Erythroblast (primary cell): ENCODE measurements around the gene ZNF358.

Experiments used
- DNase-seq, 2 experiments: peaks; one replicate each; lab custom pipeline; 2025; lab: John Stamatoyannopoulos, UW
- GATA1 ChIP-seq: IDR thresholded peaks from 2 replicates; pipeline ENCODE4 v1.6.1; 2011; ENCODE audit warnings: low read depth, mild to moderate bottlenecking, control low read depth, low read length, moderate library complexity
- POLR2A ChIP-seq: IDR thresholded peaks from 2 replicates; pipeline ENCODE4 v1.6.1; 2011; ENCODE audit warnings: mild to moderate bottlenecking, low read length

ZNF358 gene

GRCh38 chr19:7478843-7479227 is 37.1 kb upstream of the ZNF358 start:
- DNase-seq, result no peak
- TF ChIP-seq POLR2A, result no peak
- TF ChIP-seq GATA1, result no peak

DNA sequence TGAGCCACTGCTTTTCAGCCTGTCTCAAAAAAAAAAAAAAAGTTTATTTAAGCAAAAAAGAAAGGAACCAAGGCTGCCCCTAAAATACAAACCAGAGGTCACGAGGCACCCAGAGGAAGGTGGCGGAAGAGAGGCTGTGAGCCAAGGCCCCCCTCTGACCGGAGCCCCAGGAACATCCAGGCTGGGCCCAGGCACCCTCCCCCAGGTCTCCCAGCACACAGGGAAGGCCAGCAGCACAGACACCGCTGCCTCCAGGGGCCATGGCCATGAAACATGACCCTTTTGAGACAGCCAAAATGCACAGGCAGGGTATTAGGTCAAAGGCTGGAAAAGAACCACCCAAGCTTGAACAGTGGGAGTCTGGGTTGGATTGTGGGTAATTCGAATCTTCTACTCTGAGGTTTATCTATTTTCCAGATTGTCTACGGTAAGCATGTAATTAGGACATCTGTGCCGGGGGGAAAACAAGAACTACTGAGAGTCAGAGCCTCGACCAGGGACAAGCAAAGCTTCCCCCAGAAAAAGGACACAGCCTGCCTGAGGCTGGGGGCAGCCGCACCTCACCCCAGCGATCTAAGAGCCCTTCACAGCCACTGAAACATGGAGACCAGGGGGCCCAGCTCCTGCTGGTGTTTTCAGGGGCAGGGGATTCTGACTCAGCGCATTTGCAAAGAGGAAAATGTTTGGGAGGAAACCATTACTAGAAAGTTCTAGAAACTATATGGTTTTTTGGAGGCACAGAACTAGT is 35.5 kb upstream of the ZNF358 start:
- TF ChIP-seq GATA1 (no peak), POLR2A (no peak)
- no peak for DNase-seq

DNA sequence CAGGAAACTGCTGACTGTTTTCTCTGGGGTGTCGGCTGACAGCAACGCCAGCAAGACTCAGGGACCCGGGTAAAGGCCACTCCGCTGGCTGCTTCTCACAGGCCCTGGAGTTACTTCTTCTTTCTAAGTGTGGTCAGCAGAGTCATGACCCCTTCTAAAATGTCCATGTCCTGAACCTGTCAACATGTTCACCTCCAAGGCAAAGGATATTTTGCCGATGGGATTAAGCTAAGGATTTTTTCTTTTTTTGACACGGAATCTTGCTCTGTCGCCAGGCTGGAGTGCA is 35.0 kb upstream of the ZNF358 start:
- DNase-seq, result no peak
- TF ChIP-seq GATA1 (no peak), POLR2A (no peak)

GRCh38 chr19:7482584-7483439 is 33.1 kb upstream of the ZNF358 start:
- DNase-seq, result no peak
- TF ChIP-seq GATA1, result no peak
- no peak for TF ChIP-seq POLR2A

- DNase-seq, result no peak
- TF ChIP-seq GATA1, result no peak
- no peak for TF ChIP-seq POLR2A
Observed at GRCh38 chr19:7483720-7484201, 32.1 kb upstream of the ZNF358 start.

GRCh38 chr19:7486923-7487322 is 29.0 kb upstream of the ZNF358 start:
- no peak for TF ChIP-seq POLR2A
- no peak for TF ChIP-seq GATA1

DNA sequence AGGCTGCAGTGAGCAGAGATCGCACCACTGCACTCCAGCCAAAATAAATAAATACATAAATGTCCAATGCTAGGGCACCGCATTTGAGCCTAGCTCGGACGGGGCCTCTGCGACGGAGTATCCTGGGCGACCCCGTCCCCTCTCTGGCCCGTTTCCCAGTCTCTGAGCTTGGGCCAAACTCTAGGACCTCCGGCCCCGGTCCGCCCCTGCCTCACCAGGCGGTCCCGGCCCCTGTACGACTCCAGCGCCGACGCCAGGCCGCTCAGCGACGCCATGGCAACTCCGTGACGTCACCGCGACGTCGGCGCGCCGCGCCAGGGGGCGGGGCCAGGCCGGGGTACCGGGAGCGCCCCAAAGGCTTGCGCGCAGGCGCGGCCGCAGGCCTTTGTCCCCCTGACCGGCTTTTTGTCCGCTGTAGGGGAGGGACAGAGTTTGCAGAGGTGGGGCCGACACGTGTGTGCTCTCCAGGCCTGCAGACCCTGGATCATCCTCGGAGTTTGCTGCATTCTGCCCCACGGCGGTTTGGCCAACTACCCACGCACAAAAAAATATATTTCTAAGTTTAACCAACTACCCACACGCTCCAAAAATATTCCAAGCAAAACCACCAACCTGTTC is 27.1 kb upstream of the ZNF358 start, which contains the start of gene PEX11G:
TSS of gene PEX11G (minus strand) at position 300 of the 618 bp plus-strand sequence. CDS start at position 275, 25 bp downstream.
- DNase-seq, result peak; percentile 91 to 95
- TF ChIP-seq POLR2A (peak; percentile 80), GATA1 (no peak)

More at GRCh38 chr19:7486923-7487322, 29.0 kb upstream of the ZNF358 start:
- DNase-seq, result no peak

DNA sequence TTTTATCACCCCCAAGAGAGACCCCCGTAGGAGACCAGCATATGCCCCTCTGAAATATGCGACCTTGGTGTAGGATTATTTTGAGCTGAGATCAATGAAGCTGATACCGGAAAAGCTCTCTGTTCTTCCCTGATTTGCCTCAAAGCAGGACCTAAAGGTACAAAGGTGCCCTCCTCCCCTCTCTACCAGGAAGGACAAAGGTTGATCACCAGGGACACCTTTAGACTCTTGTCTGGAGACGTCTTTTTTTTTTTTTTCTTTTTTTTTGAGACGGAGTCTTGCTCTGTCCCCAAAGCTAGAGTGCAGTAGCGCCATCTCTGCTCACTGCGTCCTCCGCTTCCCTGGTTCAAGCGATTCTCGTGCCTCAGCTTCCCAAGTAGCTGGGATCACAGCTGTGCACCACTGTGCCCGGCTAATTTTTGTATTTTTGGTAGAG is 26.3 kb upstream of the ZNF358 start:
- no peak for TF ChIP-seq POLR2A
- no peak for TF ChIP-seq GATA1

GRCh38 chr19:7492142-7492541 is 23.8 kb upstream of the ZNF358 start:
- no peak for TF ChIP-seq GATA1
- TF ChIP-seq POLR2A, result no peak
- no peak for DNase-seq

More for the DNA sequence above, 26.3 kb upstream of the ZNF358 start:
- no peak for DNase-seq

GRCh38 chr19:7492558-7492957 is 23.3 kb upstream of the ZNF358 start:
- TF ChIP-seq GATA1, result no peak
- TF ChIP-seq POLR2A, result no peak

DNA sequence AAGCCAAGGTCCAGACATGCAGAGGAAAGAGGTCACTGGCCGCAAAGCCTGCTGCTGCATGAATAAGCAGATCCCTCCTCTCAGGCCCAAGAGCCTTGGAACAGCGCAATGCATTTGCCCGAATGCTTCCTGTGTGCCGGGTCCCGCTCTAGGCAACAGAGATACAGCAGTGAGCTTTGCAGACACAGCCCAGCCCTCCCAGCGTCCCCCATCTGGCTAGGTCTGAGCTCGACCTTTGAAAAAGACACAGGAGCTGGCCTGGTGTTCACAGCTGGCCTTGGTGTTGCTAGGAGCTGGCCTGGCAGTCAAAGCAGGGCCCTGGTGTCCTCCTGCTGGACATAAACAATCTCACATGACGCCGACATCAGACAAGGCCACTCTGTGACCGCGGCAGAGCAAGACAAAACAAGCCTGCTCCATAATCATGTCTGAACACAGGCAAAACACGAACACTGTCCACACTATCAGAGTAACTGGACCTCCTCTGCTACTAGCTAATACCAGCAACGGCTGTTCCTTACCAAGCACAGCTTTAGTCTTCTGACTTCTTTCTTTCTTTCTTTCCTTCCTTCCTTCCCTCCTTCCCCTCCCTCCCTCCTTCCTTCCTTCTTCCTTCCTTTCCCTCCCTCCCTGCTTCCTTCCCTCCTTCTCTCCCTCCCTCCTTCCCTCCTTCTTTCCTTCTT is 21.3 kb upstream of the ZNF358 start:
- TF ChIP-seq GATA1 (no peak), POLR2A (no peak)
- no peak for DNase-seq

More at GRCh38 chr19:7492558-7492957, 23.3 kb upstream of the ZNF358 start:
- no peak for DNase-seq

- TF ChIP-seq GATA1 (no peak), POLR2A (no peak)
- DNase-seq, result no peak
Observed at GRCh38 chr19:7497292-7497691, 18.6 kb upstream of the ZNF358 start.
